GM19025 (cell line): ENCODE results near the gene OR4D11.
"Not testable (repeated sequence)": the region's sequence is repeated elsewhere in the genome, so short reads cannot be mapped to it uniquely, and the experiment has no call there.

ENCODE experiments used
- ATAC-seq: cut with Tn5 transposase; IDR thresholded peaks from one replicate; pipeline ENCODE4 v1.9.1; 2021; ENCODE audit warnings: mild to moderate bottlenecking, low read depth, moderate library complexity; ENCODE audit not compliant: unreplicated experiment

OR4D11 gene

GRCh38 chr11:59503276-59503675, at the start of gene OR4D11:
TSS of gene OR4D11 (plus strand) at chr11:59503576. CDS start at chr11:59503576, 0 bp downstream.
- ATAC-seq, result no peak

- no peak for ATAC-seq
Measured at GRCh38 chr11:59456661-59457060, 46.7 kb upstream of the OR4D11 start, which contains the start of gene OR4D6. TSS of gene OR4D6 (plus strand) at chr11:59456961. CDS start at chr11:59456961, 0 bp downstream.

GRCh38 chr11:59459916-59460315, 43.5 kb upstream of the OR4D11 start:
- no peak for ATAC-seq

- ATAC-seq, result no peak
Measured at GRCh38 chr11:59463190-59463641, 40.2 kb upstream of the OR4D11 start.

- no peak for ATAC-seq
Measured at GRCh38 chr11:59473015-59473414, 30.4 kb upstream of the OR4D11 start, which contains the start of gene OR4D10. TSS of gene OR4D10 (plus strand) at chr11:59473315. CDS start at chr11:59477430, 4,115 bp downstream.

GRCh38 chr11:59475176-59475575, 28.2 kb upstream of the OR4D11 start:
- ATAC-seq, result no peak

- no peak for ATAC-seq
Measured at GRCh38 chr11:59479906-59480305, 23.5 kb upstream of the OR4D11 start.

GRCh38 chr11:59480359-59480758, 23.0 kb upstream of the OR4D11 start:
- no peak for ATAC-seq

- ATAC-seq, result no peak
Measured at GRCh38 chr11:59501931-59502330, 1.4 kb upstream of the OR4D11 start.

GRCh38 chr11:59510941-59511589, 7.7 kb downstream of the OR4D11 start, which contains the start of gene OR4D9:
TSS of gene OR4D9 (plus strand) at chr11:59511539. CDS start at chr11:59514913, 3,374 bp downstream.
- ATAC-seq, result no peak

- ATAC-seq, result no peak
Measured at GRCh38 chr11:59511675-59512074, 8.3 kb downstream of the OR4D11 start.

GRCh38 chr11:59520139-59520538, 16.8 kb downstream of the OR4D11 start:
- ATAC-seq, result not testable (repeated sequence)

- no peak for ATAC-seq
Measured at GRCh38 chr11:59520741-59521140, 17.4 kb downstream of the OR4D11 start.

- no peak for ATAC-seq
Measured at GRCh38 chr11:59523541-59523940, 20.2 kb downstream of the OR4D11 start.

- no peak for ATAC-seq
Measured at GRCh38 chr11:59528711-59529110, 25.3 kb downstream of the OR4D11 start.

- ATAC-seq, result no peak
Measured at GRCh38 chr11:59532620-59533019, 29.2 kb downstream of the OR4D11 start.

- no peak for ATAC-seq
Measured at GRCh38 chr11:59534676-59535075, 31.3 kb downstream of the OR4D11 start.

GRCh38 chr11:59542142-59542810, 38.9 kb downstream of the OR4D11 start:
- no peak for ATAC-seq

GRCh38 chr11:59543713-59544112, 40.3 kb downstream of the OR4D11 start:
- not testable (repeated sequence) for ATAC-seq

GRCh38 chr11:59544869-59545178, 41.4 kb downstream of the OR4D11 start:
- ATAC-seq, result no peak

GRCh38 chr11:59545179-59546020, 42.0 kb downstream of the OR4D11 start:
- no peak for ATAC-seq
